H1 (cell line): ENCODE results near the gene WNK3. TPM values are rescaled to one million over a fixed set of nuclear protein-coding genes. Genes with fewer than 3 reads are reported as not detected.

Experiments used
- CTCF ChIA-PET: fragments of 300-600 bp; sonication (Branson Sonifier 250); formaldehyde crosslinking; loops from one replicate; lab custom pipeline; 2021; ENCODE audit not compliant: partially characterized antibody; lab: Charles Lee
- POLR2A ChIA-PET: fragments of 300-600 bp; sonication (Branson Sonifier 250); formaldehyde crosslinking; loops from one replicate; lab custom pipeline; 2021; ENCODE audit warnings: inconsistent platforms; ENCODE audit not compliant: partially characterized antibody; lab: Charles Lee
- DNase-seq, 2 experiments: peaks; one replicate each; pipeline versions ENCODE4 v3.0.0 to v3.0.0-alpha.2; 2010 to 2022; ENCODE audit warnings: low spot score in 2 of 2, low read depth in 1 of 2, mixed read lengths in 1 of 2
- FAIRE-seq: peaks from 2 replicates; lab custom pipeline; 2011; peaks lifted over from hg19 to GRCh38; lab: Jason Lieb, UNC
- H2AFZ ChIP-seq: 2 replicates; pipeline ENCODE4 v1.8.1; 2012; ENCODE audit warnings: low read length, inconsistent platforms
- H2AK5ac ChIP-seq: 2 replicates; pipeline ENCODE4 v1.6.1; 2013; ENCODE audit warnings: low read depth, low read length
- H2BK120ac ChIP-seq: replicated peaks from 2 replicates; pipeline ENCODE3; 2013; ENCODE audit warnings: low read depth, low read length, inconsistent platforms
- H2BK12ac ChIP-seq: 2 replicates; pipeline ENCODE4 v1.6.1; 2013; ENCODE audit warnings: low read depth, low read length
- H2BK15ac ChIP-seq: 2 replicates; pipeline ENCODE4 v1.6.1; 2013; ENCODE audit warnings: low read length
- H2BK20ac ChIP-seq: 2 replicates; pipeline ENCODE4 v1.6.1; 2013; ENCODE audit warnings: low read length
- H2BK5ac ChIP-seq: 2 replicates; pipeline ENCODE4 v1.6.1; 2013; ENCODE audit warnings: low read depth, low read length
- H3K14ac ChIP-seq: 2 replicates; pipeline ENCODE4 v1.6.1; 2013; ENCODE audit warnings: inconsistent platforms; ENCODE audit not compliant: insufficient read length
- H3K18ac ChIP-seq: 2 replicates; pipeline ENCODE4 v1.6.1; 2013; ENCODE audit warnings: low read length; ENCODE audit errors: extremely low read depth
- H3K23ac ChIP-seq: 2 replicates; pipeline ENCODE4 v1.6.1; 2013; ENCODE audit warnings: inconsistent platforms; ENCODE audit not compliant: insufficient read length
- H3K23me2 ChIP-seq: 2 replicates; pipeline ENCODE4 v1.6.1; 2013; ENCODE audit warnings: low read depth, low read length
- H3K27ac ChIP-seq: 2 replicates; pipeline ENCODE4 v1.6.1; 2011; ENCODE audit warnings: low read depth, low read length, inconsistent platforms
- H3K27me3 ChIP-seq, 4 experiments: replicated peaks in 1 of 4; 1 replicate in 1 of 4; 2 replicates in 3 of 4; pipeline versions ENCODE4 v1.6.1 to v1.8.1; 2011 to 2013; ENCODE audit warnings: low read length in 3 of 4, mild to moderate bottlenecking in 3 of 4, inconsistent platforms in 2 of 4, mixed read lengths in 2 of 4, moderate library complexity in 1 of 4; ENCODE audit not compliant: control insufficient read depth in 3 of 4, insufficient read depth in 3 of 4; ENCODE audit errors: extremely low read depth in 1 of 4
- H3K36me3 ChIP-seq, 4 experiments: 2 replicates each; pipeline versions ENCODE4 v1.6.1 to v1.8.1; 2011 to 2013; ENCODE audit warnings: mild to moderate bottlenecking in 4 of 4, low read length in 3 of 4, moderate library complexity in 2 of 4, control low read depth in 1 of 4, inconsistent platforms in 1 of 4; ENCODE audit not compliant: insufficient read depth in 4 of 4, control insufficient read depth in 2 of 4
- H3K4ac ChIP-seq: replicated peaks from 2 replicates; pipeline ENCODE3; 2013; ENCODE audit warnings: low read length, low read depth, mixed read lengths, inconsistent platforms; ENCODE audit not compliant: insufficient read length
- H3K4me1 ChIP-seq, 4 experiments: replicated peaks in 1 of 4; 1 replicate in 1 of 4; 2 replicates in 3 of 4; pipeline versions ENCODE4 v1.6.1 to v1.8.1; 2011 to 2013; ENCODE audit warnings: low read length in 3 of 4, inconsistent platforms in 2 of 4, mixed read lengths in 1 of 4; ENCODE audit not compliant: insufficient read depth in 4 of 4, control insufficient read depth in 3 of 4
- H3K4me2 ChIP-seq, 2 experiments: 2 replicates each; pipeline versions ENCODE4 v1.6.1 to v1.8.1; 2011 to 2013; ENCODE audit warnings: low read depth in 2 of 2, low read length in 2 of 2, control low read depth in 1 of 2, inconsistent platforms in 1 of 2, mild to moderate bottlenecking in 1 of 2; ENCODE audit not compliant: insufficient read depth in 1 of 2
- H3K4me3 ChIP-seq, 4 experiments: fragments of 200-600, 300-600 bp in 1 of 4; sonication (generic), shearing (Covaris generic), sonication (Bioruptor Twin) in 1 of 4; 2 replicates each; pipeline versions ENCODE4 v1.5.1 to v1.8.1; 2011 to 2016; ENCODE audit warnings: low read length in 4 of 4, low read depth in 3 of 4, control low read depth in 2 of 4, inconsistent platforms in 2 of 4, mild to moderate bottlenecking in 2 of 4, mixed read lengths in 1 of 4, moderate library complexity in 1 of 4; ENCODE audit not compliant: insufficient read depth in 2 of 4; ENCODE audit errors: extremely low read depth in 1 of 4
- H3K56ac ChIP-seq: replicated peaks from 2 replicates; pipeline ENCODE3; 2013; ENCODE audit warnings: low read depth, mild to moderate bottlenecking, mixed read lengths, low read length, inconsistent platforms; ENCODE audit not compliant: insufficient read length
- H3K79me1 ChIP-seq: 2 replicates; pipeline ENCODE4 v1.6.1; 2013; ENCODE audit warnings: low read depth, low read length, control low read depth
- H3K79me2 ChIP-seq, 2 experiments: 2 replicates each; pipeline versions ENCODE4 v1.6.1 to v1.8.1; 2012 to 2013; ENCODE audit warnings: low read length in 2 of 2, mild to moderate bottlenecking in 2 of 2, inconsistent platforms in 1 of 2; ENCODE audit not compliant: insufficient read depth in 2 of 2, control insufficient read depth in 1 of 2
- H3K9ac ChIP-seq, 4 experiments: replicated peaks in 1 of 4; 1 replicate in 1 of 4; 2 replicates in 3 of 4; pipeline versions ENCODE4 v1.6.1 to v1.8.1; 2011 to 2013; ENCODE audit warnings: low read depth in 3 of 4, low read length in 3 of 4, control low read depth in 2 of 4, mild to moderate bottlenecking in 2 of 4, moderate library complexity in 2 of 4, inconsistent platforms in 1 of 4; ENCODE audit errors: extremely low read depth in 1 of 4
- H3K9me3 ChIP-seq, 2 experiments: 2 replicates each; pipeline versions ENCODE4 v1.6.1 to v1.8.1; 2012 to 2013; ENCODE audit warnings: mild to moderate bottlenecking in 2 of 2, moderate library complexity in 2 of 2, control low read depth in 1 of 2, inconsistent platforms in 1 of 2, low read depth in 1 of 2, low read length in 1 of 2, mixed read lengths in 1 of 2; ENCODE audit not compliant: insufficient read depth in 2 of 2
- H4K20me1 ChIP-seq, 2 experiments: replicated peaks in 1 of 2; 2 replicates each; pipeline versions ENCODE3 to v1.8.1; 2011 to 2013; ENCODE audit warnings: inconsistent platforms in 2 of 2, low read length in 2 of 2, mild to moderate bottlenecking in 1 of 2; ENCODE audit not compliant: insufficient read depth in 2 of 2, control insufficient read depth in 1 of 2
- H4K5ac ChIP-seq: 2 replicates; pipeline ENCODE4 v1.6.1; 2013; ENCODE audit warnings: low read length, low read depth, mixed read lengths, inconsistent platforms; ENCODE audit not compliant: insufficient read length
- H4K8ac ChIP-seq: 2 replicates; pipeline ENCODE4 v1.8.0; 2013; ENCODE audit warnings: mild to moderate bottlenecking, moderate library complexity, low read length, inconsistent platforms; ENCODE audit not compliant: insufficient read depth; ENCODE audit errors: extremely low read depth
- H4K91ac ChIP-seq: replicated peaks from 2 replicates; pipeline ENCODE3; 2013; ENCODE audit warnings: low read length, mixed read lengths, inconsistent platforms; ENCODE audit not compliant: insufficient read length
- CBX5 ChIP-seq: fragments of 300-800, 300-1000 bp; sonication (generic); IDR thresholded peaks from 2 replicates; pipeline ENCODE4 v1.7.1; 2016; ENCODE audit warnings: antibody characterized with exemption, low read length, low read depth
- JUN ChIP-seq: IDR thresholded peaks from 2 replicates; pipeline ENCODE4 v1.6.1; 2011; ENCODE audit warnings: low read depth, mild to moderate bottlenecking, improper control_type of control experiment, low read length
- JUND ChIP-seq: IDR thresholded peaks from 2 replicates; pipeline ENCODE4 v1.6.1; 2011; ENCODE audit warnings: mild to moderate bottlenecking, improper control_type of control experiment, low read length
- POU5F1 ChIP-seq: IDR thresholded peaks from 2 replicates; pipeline ENCODE4 v1.6.1; 2011; ENCODE audit warnings: low read depth, mild to moderate bottlenecking, low read length, moderate library complexity
- RFX5 ChIP-seq: IDR thresholded peaks from 2 replicates; pipeline ENCODE4 v1.6.1; 2011; ENCODE audit warnings: low read depth, low read length, improper control_type of control experiment, borderline replicate concordance
- RXRA ChIP-seq: IDR thresholded peaks from 2 replicates; pipeline ENCODE4 v1.6.1; 2011; ENCODE audit warnings: low read depth, mild to moderate bottlenecking, low read length, moderate library complexity; ENCODE audit not compliant: insufficient read depth
- SIRT6 ChIP-seq: IDR thresholded peaks from one replicate; pipeline ENCODE4 v1.7.1; 2012; ENCODE audit warnings: low read length, inconsistent platforms
- USF2 ChIP-seq: IDR thresholded peaks from 2 replicates; pipeline ENCODE4 v1.6.1; 2011; ENCODE audit warnings: low read length, improper control_type of control experiment
- YY1 ChIP-seq: IDR thresholded peaks from 2 replicates; pipeline ENCODE4 v1.6.1; 2011; ENCODE audit warnings: low read depth, mild to moderate bottlenecking, low read length
- WGBS, 2 experiments: shearing (Covaris generic) in 1 of 2; methylation state at CpG; one replicate each; pipeline versions ENCODE4 v1.1.6 to v1.1.7; 2013 to 2015; ENCODE audit warnings: low lambda C conversion rate in 2 of 2, mixed read lengths in 2 of 2, inconsistent platforms in 1 of 2, low coverage in 1 of 2, missing lambda C conversion rate in 1 of 2; ENCODE audit not compliant: insufficient replicate concordance in 2 of 2, insufficient coverage in 1 of 2, insufficient read length in 1 of 2; ENCODE audit errors: extremely low coverage in 1 of 2, missing lambda C conversion rate in 1 of 2; 5-methylcytosine and 5-hydroxymethylcytosine counted together
- polyA plus RNA-seq, 7 experiments: library from polyadenylated mRNA; depleted of rRNA in 3 of 7; stranded (reverse) in 5 of 7; unstranded in 2 of 7; fragments of >200 nt in 5 of 7; fragments of 200-250 nt in 2 of 7; gene quantifications; 1 replicate in 5 of 7; 2 replicates in 1 of 7; 4 replicates in 1 of 7; pipeline versions ENCODE4 v1.2.1 to v1.2.3, GENCODE V29; 2011 to 2013; ENCODE audit warnings: missing spikeins in 2 of 7, mixed read lengths in 2 of 7
- total RNA-seq: library from RNA; stranded (reverse); fragmentation: NEBNext Ultra II Directional; extraction: Animal tissue kit (Norgen Biotek cat#: 25700); gene quantifications from 2 replicates; pipeline ENCODE4 v1.2.1, GENCODE V29; 2021

WNK3 gene
- total and polyA plus RNA-seq, 2 of the 8 experiments (the other 6 are each of a cell fraction or from before 2014, with no cell fraction given): 5.5 to 37.5 TPM

DNA sequence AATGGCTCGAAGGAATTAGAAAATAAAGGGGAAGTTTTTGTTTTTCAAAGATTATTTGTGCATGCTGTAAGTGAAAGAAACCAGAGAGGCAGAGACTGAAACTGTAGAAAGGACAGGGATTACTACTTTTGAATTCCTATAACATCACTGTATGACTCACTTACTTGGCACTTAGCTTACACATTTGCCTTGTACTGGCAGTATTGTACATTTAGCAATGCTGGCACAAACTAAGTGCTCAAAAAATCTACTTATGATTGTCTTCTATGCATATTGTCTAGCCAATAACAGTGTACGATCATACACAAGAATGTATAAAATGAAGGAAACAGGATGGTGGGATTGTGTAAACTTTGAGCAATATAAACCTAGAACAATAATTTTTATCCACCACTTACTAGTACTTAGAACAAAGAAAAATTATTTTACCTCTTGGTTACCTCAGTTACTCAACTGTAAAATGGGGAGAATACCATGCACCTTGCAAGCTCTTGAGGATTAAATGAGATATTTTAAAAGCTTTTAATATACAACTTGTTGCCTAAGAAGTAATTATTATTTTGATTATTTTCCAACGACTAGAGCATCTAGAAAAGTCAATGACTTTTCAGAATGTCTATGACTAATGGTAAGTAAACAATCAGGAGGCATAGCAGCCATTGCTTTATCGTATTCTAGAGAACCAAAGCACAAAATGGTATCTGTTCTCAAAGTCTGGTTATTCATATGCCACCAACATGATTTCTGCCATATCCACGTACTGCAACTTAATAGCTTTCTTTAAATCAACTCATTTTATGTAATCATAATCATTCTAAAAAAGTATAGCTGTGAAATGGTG lies 179.5 kb downstream of the WNK3 start:
- ChIA-PET POLR2A (interaction anchor here (1.5 to 3.1 kb wide), 2 partner anchors 9 to 135 kb away, joined by 3 to 22 read pairs; no protein-coding TSS in a partner anchor), CTCF (no interaction called here)
- Histone ChIP-seq H3K9ac (no peak overlapping the region), H2BK12ac (no peak overlapping the region), H3K36me3 (peaks cover 0 to 4% (median 0%) of the 10 kb centered on the region in 4 experiments; a peak in 2 of 8 replicates), H4K5ac (no peak overlapping the region), H3K56ac (no peak overlapping the region), H3K23me2 (0 out of 2 replicates have a peak, but pooled peaks cover 4% of the 10 kb centered on the region), H2AK5ac (no peak overlapping the region), H3K4me2 (no peak overlapping the region), H3K18ac (no peak overlapping the region), H3K27me3 (no peaks in the 10 kb centered on the region), H3K79me1 (no peaks in the 10 kb centered on the region), H3K79me2 (peaks cover 11 to 63% of the 10 kb centered on the region in 2 experiments), H3K9me3 (no peaks in the 10 kb centered on the region; a peak in 1 of 4 replicates), H2AFZ (no peak overlapping the region), H3K14ac (no peak overlapping the region), H3K27ac (no peak overlapping the region), H4K91ac (no peak overlapping the region), H2BK20ac (no peak overlapping the region), H2BK120ac (no peak overlapping the region), H4K20me1 (peaks cover 2 to 6% of the 10 kb centered on the region in 2 experiments), H3K4me3 (no peak overlapping the region), H3K4me1 (peaks cover 0 to 4% (median under 1%) of the 10 kb centered on the region in 4 experiments; a peak in 2 of 7 replicates), H4K8ac (no peak overlapping the region), H3K4ac (no peak overlapping the region), H3K23ac (no peak overlapping the region), H2BK15ac (no peak overlapping the region), H2BK5ac (no peak overlapping the region)
- 90 to 100% methylated on average over 1 to 5 of the region's 5 CpGs for WGBS, 2 experiments
- FAIRE-seq: no peak
- no peak for DNase-seq
- TF ChIP-seq JUN (no peak), RXRA (no peak), RFX5 (no peak), POU5F1 (no peak), CBX5 (no peak), YY1 (no peak), SIRT6 (no peak), JUND (no peak), USF2 (no peak)
